Heart right ventricle (tissue), 16 donors: ENCODE measurements around the gene RHOJ. TPM values are rescaled to one million over a fixed set of nuclear protein-coding genes. Genes with fewer than 3 reads are reported as not detected.

ENCODE experiments used
- ATAC-seq, 8 donors: fragments of 200-7000 bp; cut with Tn5 transposase; one replicate each; pipeline ENCODE4 v1.9.1; 2020; ENCODE audit warnings: mild to moderate bottlenecking in 8 of 8, moderate library complexity in 8 of 8, moderate number of reproducible peaks in 1 of 8
- DNase-seq, 2 donors: peaks; one replicate each; pipeline ENCODE4 v3.0.0-alpha.2; 2020
- H3K27ac ChIP-seq, 10 donors: fragments of 200-600 bp; sonication (generic) in 2 of 10; one replicate each; pipeline versions ENCODE4 v1.5.0 to v1.8.0; 2020 to 2022; ENCODE audit warnings: mild to moderate bottlenecking in 3 of 10
- H3K27me3 ChIP-seq, 7 donors: fragments of 200-600 bp; one replicate each; pipeline ENCODE4 v1.8.0; 2021 to 2022; ENCODE audit warnings: mild to moderate bottlenecking in 2 of 7
- H3K36me3 ChIP-seq, 9 donors: fragments of 200-600 bp; sonication (generic) in 1 of 9; one replicate each; pipeline versions ENCODE4 v1.5.0 to v1.8.0; 2020 to 2022; ENCODE audit warnings: mild to moderate bottlenecking in 2 of 9
- H3K4me1 ChIP-seq, 9 donors: fragments of 200-600 bp; sonication (generic) in 1 of 9; one replicate each; pipeline versions ENCODE4 v1.5.0 to v1.8.0; 2020 to 2022; ENCODE audit warnings: mild to moderate bottlenecking in 4 of 9
- H3K4me3 ChIP-seq, 10 donors: fragments of 200-600 bp; sonication (generic) in 2 of 10; one replicate each; pipeline versions ENCODE4 v1.5.0 to v1.8.0; 2020 to 2022; ENCODE audit warnings: mild to moderate bottlenecking in 7 of 10, moderate library complexity in 2 of 10
- H3K9me3 ChIP-seq, 11 donors: fragments of 200-600 bp in 10 of 11; sonication (generic) in 2 of 11; one replicate each; pipeline versions ENCODE4 v1.5.0 to v1.8.0; 2013 to 2022; ENCODE audit warnings: mild to moderate bottlenecking in 2 of 11, control low read depth in 1 of 11, moderate library complexity in 1 of 11
- WGBS, 2 donors: extraction: QIAGEN DNeasy Blood & Tissue Kit; methylation state at CpG; one replicate each; pipeline ENCODE4 v1.1.7; 2013; ENCODE audit warnings: inconsistent platforms in 1 of 2; 5-methylcytosine and 5-hydroxymethylcytosine counted together
- intact Hi-C, 10 donors: fragments of 100-400 bp; cut with DNase I; formaldehyde crosslinking; loops; one replicate each; pipeline versions ENCODE4 v1.11.1 to v1.14.2; 2022
- polyA plus RNA-seq, 2 donors: library from polyadenylated mRNA; stranded (reverse); fragments of 200-250 nt; gene quantifications; one replicate each; pipeline ENCODE4 v1.2.3, GENCODE V29; 2013
- total RNA-seq, 10 donors: library from RNA; stranded (reverse); fragmentation: NEBNext Ultra II Directional in 3 of 10; extraction: Animal tissue kit (Norgen Biotek cat#: 25700) in 3 of 10; gene quantifications; one replicate each; pipeline versions ENCODE4 v1.2.1 to v1.2.4, GENCODE V29; 2021 to 2023
- TF ChIP-seq, protein P1 (sequence below), 9 donors: fragments of 200-600 bp; sonication (generic) in 2 of 9; IDR thresholded peaks; one replicate each; pipeline versions ENCODE4 v1.5.0 to v1.8.0; 2021 to 2022; ENCODE audit warnings: antibody characterized with exemption in 9 of 9, mild to moderate bottlenecking in 5 of 9, moderate library complexity in 1 of 9
- donor health status: Arrhythmogenic right ventricular cardiomyopathy.
- donor health status: ischemic (EF 13 %, LVEDD 7.1; RV severe dilation, severe dysfunction).
- donor health status: healthy with polysubstance abuse.
- donor health status: DM: no; HTN: yes; CAD: no.
- donor health status: DM: no; HTN: no; CAD: no.
- donor health status: ischemic (EF 25% LVEDD 6.9; RV normal size, moderate dysfunction).
- donor health status: ischemic (EF 25% LVEDD 5.7; RV mildly dilated, moderate dysfunction).
- donor health status: healthy.
- donor health status: DM: yes; HTN: yes; CAD: no.
- donor health status: Ischemic cardiomyopathy.
- donor health status: ischemic (EF 35%, LVEDD 5.7; RV mildly dilated, moderate dysfunction).
- donor health status: nonischemic (EF 11% LVEDD 7.7; RV severe dilation, severe dysfunction).
- donor health status: DM: yes; HTN: yes; CAD: no.
- donor health status: PGD.
- donor health status: ischemic (EF 29% LVEDD 5.4; RV normal size, mild dysfunction).
- donor health status: nonischemic (EF 23%, LVEDD 6.1; RV moderate dilation, normal function).

Gene RHOJ
- total and polyA plus RNA-seq, 12 donors, result 7.5 to 19.8 (median 12.2) TPM

GRCh38 chr14:63268771-63269170 lies 64.5 kb downstream of the RHOJ start:
- peaks cover 0 to 14% (median 6%) of the 10 kb centered on the region in 11 donors for H3K9me3 ChIP-seq
- H3K36me3 ChIP-seq, result peaks cover 0 to 19% (median 3%) of the 10 kb centered on the region in 9 donors
- H3K4me1 ChIP-seq, result peaks cover 0 to 30% (median 8%) of the 10 kb centered on the region in 9 donors
- intact Hi-C loops, result no loop called here
- no peak overlapping the region for H3K4me3 ChIP-seq
- TF ChIP-seq, protein P1, sequence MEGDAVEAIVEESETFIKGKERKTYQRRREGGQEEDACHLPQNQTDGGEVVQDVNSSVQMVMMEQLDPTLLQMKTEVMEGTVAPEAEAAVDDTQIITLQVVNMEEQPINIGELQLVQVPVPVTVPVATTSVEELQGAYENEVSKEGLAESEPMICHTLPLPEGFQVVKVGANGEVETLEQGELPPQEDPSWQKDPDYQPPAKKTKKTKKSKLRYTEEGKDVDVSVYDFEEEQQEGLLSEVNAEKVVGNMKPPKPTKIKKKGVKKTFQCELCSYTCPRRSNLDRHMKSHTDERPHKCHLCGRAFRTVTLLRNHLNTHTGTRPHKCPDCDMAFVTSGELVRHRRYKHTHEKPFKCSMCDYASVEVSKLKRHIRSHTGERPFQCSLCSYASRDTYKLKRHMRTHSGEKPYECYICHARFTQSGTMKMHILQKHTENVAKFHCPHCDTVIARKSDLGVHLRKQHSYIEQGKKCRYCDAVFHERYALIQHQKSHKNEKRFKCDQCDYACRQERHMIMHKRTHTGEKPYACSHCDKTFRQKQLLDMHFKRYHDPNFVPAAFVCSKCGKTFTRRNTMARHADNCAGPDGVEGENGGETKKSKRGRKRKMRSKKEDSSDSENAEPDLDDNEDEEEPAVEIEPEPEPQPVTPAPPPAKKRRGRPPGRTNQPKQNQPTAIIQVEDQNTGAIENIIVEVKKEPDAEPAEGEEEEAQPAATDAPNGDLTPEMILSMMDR (IDR thresholded peaks at IDR 0.05), result no peak
- WGBS, 2 donors, result 96 to 97% methylated on average over 5 of the region's 5 CpGs
- no peak overlapping the region for H3K27ac ChIP-seq
- ATAC-seq (no peak), DNase-seq (no peak)
- no peaks in the 10 kb centered on the region for H3K27me3 ChIP-seq

DNA sequence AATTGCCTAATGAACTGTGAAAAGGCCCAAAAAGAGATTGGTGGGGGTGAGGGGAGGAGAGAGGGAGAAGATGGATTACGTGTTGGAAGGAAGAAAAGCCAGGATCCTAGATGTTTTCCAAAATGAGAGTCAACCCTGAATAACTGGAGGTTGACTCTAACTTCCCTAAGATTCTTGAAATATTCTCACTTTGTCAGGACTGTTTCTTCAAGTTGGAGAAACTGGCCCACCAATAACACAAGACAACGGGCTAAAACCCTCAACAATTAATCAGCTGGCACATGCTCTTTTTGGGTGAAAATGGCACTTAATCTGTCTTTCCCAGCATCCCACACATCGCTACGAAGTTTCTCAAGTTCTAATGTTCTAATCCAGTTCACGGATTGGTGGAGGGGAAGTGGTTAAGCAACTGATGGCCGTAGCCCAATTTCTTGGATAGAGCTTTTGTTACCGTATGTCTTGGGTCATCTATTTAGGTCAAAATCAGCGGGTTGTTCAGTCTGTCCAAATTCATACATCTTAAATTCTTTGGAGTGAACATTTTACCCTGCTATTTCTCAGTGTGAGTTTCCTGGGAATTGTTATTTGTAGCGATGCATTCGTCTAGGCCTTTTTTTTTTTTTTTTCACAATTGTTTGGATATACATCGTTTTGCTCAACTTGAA lies 65.5 kb downstream of the RHOJ start:
- WGBS, 2 donors, result 83% methylated on average over 11 of the region's 11 CpGs
- TF ChIP-seq, protein P1 (IDR thresholded peaks at IDR 0.05), result no peak
- peaks cover 0 to 19% (median 3%) of the 10 kb centered on the region in 9 donors for H3K36me3 ChIP-seq
- intact Hi-C loops, result no loop called here
- H3K4me3 ChIP-seq, result no peak overlapping the region
- H3K4me1 ChIP-seq, result peaks cover 0 to 32% (median 11%) of the 10 kb centered on the region in 9 donors
- H3K27ac ChIP-seq, result no peak overlapping the region
- H3K9me3 ChIP-seq, result peaks cover 0 to 11% (median 6%) of the 10 kb centered on the region in 11 donors
- ATAC-seq, result peak in 1 of 8 donors; percentile 36
- no peaks in the 10 kb centered on the region for H3K27me3 ChIP-seq
- no peak for DNase-seq

- no peaks in the 10 kb centered on the region for H3K9me3 ChIP-seq
- DNase-seq, result no peak
- 61 to 68% methylated on average over 3 of the region's 3 CpGs for WGBS, 2 donors
- peaks cover 3 to 34% (median 8%) of the 10 kb centered on the region in 9 donors for H3K4me1 ChIP-seq
- peak in 1 of 8 donors; percentile 4 for ATAC-seq
- intact Hi-C loops, result loop anchor here in 1 of 10 donors (2.0 kb wide), 1 partner anchor 68 kb away; the partner anchor contains the start of gene RHOJ
- H3K27me3 ChIP-seq, result no peaks in the 10 kb centered on the region
- H3K4me3 ChIP-seq, result no peak overlapping the region
- peaks cover 0 to 19% (median 3%) of the 10 kb centered on the region in 9 donors for H3K36me3 ChIP-seq
- H3K27ac ChIP-seq, result peak overlapping the region in 5 of 10 donors; percentile 39 to 59 (median 56)
- TF ChIP-seq, protein P1 (IDR thresholded peaks at IDR 0.05), result no peak
Measured at GRCh38 chr14:63273129-63273528, 68.9 kb downstream of the RHOJ start.

DNA sequence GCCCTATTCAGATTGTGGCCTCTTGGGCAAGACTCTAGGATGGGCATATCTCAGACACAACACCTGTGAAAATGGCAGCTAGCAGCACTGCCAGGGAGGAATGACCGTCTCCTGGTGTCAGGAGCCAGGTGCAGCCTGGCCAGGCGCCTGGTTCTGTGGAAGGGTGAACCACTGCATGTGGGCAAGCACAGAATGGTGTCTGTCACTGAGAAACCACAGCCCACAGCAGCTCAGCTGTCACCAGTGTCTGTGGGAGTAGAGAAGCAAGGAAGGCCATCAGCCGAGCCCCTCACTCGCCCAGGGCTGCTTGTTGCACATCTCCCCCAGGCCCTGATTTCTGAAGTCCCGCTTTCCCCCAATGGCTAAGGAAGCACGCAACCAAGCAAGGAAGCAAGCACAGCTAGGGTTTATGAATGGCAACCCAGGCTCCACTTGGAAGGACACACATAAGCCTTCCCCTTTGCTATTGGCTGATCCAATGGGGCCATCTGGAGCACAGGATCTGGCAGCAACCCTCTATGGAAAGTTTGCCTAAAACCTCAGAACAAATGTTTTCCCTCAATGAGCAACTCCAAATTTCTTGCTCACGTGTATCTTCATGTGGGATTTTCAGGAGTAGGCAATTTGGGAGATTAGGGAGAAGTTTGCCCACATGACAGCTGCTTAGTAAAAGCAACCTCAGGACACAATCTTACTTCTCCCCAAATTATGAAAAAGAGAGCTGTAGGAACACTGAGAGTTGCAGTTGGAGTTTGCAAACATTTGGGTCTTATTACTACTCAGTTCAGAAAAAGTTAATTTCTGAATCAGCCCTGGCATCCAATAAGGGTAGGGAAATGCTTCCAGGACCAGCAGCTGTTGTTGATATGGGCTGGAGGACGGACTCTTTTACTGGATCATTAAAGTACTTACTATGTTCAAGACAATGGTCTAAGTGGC lies 69.7 kb downstream of the RHOJ start:
- H3K9me3 ChIP-seq, result no peaks in the 10 kb centered on the region
- ATAC-seq (peak; percentile 69 to 91 (median 85)), DNase-seq (peak in 1 of 2 donors; percentile 62)
- H3K4me1 ChIP-seq, result peaks cover 3 to 34% (median 8%) of the 10 kb centered on the region in 9 donors
- 81 to 84% methylated on average over 8 of the region's 8 CpGs for WGBS, 2 donors
- peak overlapping the region in 7 of 10 donors; percentile 27 to 59 (median 49) for H3K27ac ChIP-seq
- no peaks in the 10 kb centered on the region for H3K27me3 ChIP-seq
- intact Hi-C loops, result loop anchor here in 2 of 10 donors (2.0 kb wide), 2 partner anchors 69 to 99 kb away; partner anchors contain the start of gene RHOJ (in 1 of the 2)
- peaks cover 0 to 19% (median 3%) of the 10 kb centered on the region in 9 donors for H3K36me3 ChIP-seq
- H3K4me3 ChIP-seq, result no peak overlapping the region
- TF ChIP-seq, protein P1 (IDR thresholded peaks at IDR 0.05), result no peak
